OCI-LY1 (cell line): ENCODE measurements around the gene ZNF444.

Experiments
- CTCF ChIP-seq: fragments of 200-600 bp; sonication (generic), shearing (Covaris generic); IDR thresholded peaks from 2 replicates; pipeline ENCODE4 v1.5.1; 2017; ENCODE audit warnings: mild to moderate bottlenecking, antibody characterized with exemption, low read length, moderate library complexity, mixed read lengths
- EZH2 ChIP-seq: fragments of 200-600 bp; sonication (generic), shearing (Covaris generic); IDR thresholded peaks from 2 replicates; pipeline ENCODE4 v1.8.0; 2017; ENCODE audit warnings: borderline replicate concordance, mixed run types, mild to moderate bottlenecking, antibody characterized with exemption, low read length, moderate library complexity, mixed read lengths

GRCh38 chr19:56121180-56122167 lies 19.6 kb upstream of the ZNF444 start, which contains the start of gene ZNF787:
- TF ChIP-seq CTCF (no peak), EZH2 (no peak)
